GM23248 (cell line): ENCODE results near the gene ANKRD29. TPM values are rescaled to one million over a fixed set of nuclear protein-coding genes. Genes with fewer than 3 reads are reported as not detected.

Source experiments
- DNase-seq: peaks from one replicate; pipeline ENCODE4 v3.0.0-alpha.2; 2015
- H2AFZ ChIP-seq: fragments of 200-600 bp; sonication (generic); 2 replicates; pipeline ENCODE4 v1.6.1; 2016; ENCODE audit warnings: antibody characterized with exemption
- H3F3A ChIP-seq: fragments of 200-600 bp; sonication (generic); 2 replicates; pipeline ENCODE4 v1.6.1; 2016; ENCODE audit warnings: mild to moderate bottlenecking, antibody characterized with exemption, mixed run types; ENCODE audit not compliant: insufficient read depth
- H3K27ac ChIP-seq: fragments of 200-600 bp; sonication (generic); 2 replicates; pipeline ENCODE4 v1.5.1; 2016; ENCODE audit warnings: mild to moderate bottlenecking
- H3K27me3 ChIP-seq: fragments of 200-600 bp; sonication (generic); replicated peaks from 2 replicates; pipeline ENCODE4 v1.6.1; 2016; ENCODE audit warnings: mild to moderate bottlenecking; ENCODE audit not compliant: insufficient read depth
- H3K36me3 ChIP-seq: fragments of 200-600 bp; sonication (generic); 2 replicates; pipeline ENCODE4 v1.6.1; 2016; ENCODE audit warnings: low read depth, mild to moderate bottlenecking
- H3K4me1 ChIP-seq: fragments of 200-600 bp; sonication (generic); 2 replicates; pipeline ENCODE4 v1.6.1; 2016; ENCODE audit warnings: mild to moderate bottlenecking; ENCODE audit not compliant: insufficient read depth
- H3K4me2 ChIP-seq: fragments of 200-600 bp; sonication (generic); one replicate; pipeline ENCODE4 v1.6.1; 2016; ENCODE audit warnings: mild to moderate bottlenecking; ENCODE audit not compliant: unreplicated experiment
- H3K4me3 ChIP-seq: fragments of 200-600 bp; sonication (generic); 2 replicates; pipeline ENCODE4 v1.5.1; 2016; ENCODE audit warnings: mild to moderate bottlenecking
- H3K79me2 ChIP-seq: fragments of 200-600 bp; sonication (generic); 2 replicates; pipeline ENCODE4 v1.6.1; 2016; ENCODE audit warnings: mild to moderate bottlenecking; ENCODE audit not compliant: insufficient read depth
- H3K9ac ChIP-seq: fragments of 200-600 bp; sonication (generic); 2 replicates; pipeline ENCODE4 v1.6.1; 2016; ENCODE audit warnings: mild to moderate bottlenecking
- H3K9me2 ChIP-seq: fragments of 200-600 bp; sonication (generic); 2 replicates; pipeline ENCODE4 v1.6.1; 2016; ENCODE audit warnings: mixed run types, mild to moderate bottlenecking, moderate library complexity; ENCODE audit not compliant: insufficient read depth
- H3K9me3 ChIP-seq: fragments of 200-600 bp; sonication (generic); one replicate; pipeline ENCODE4 v1.6.1; 2017; ENCODE audit warnings: low read depth
- H4K20me1 ChIP-seq: fragments of 200-600 bp; sonication (generic); 2 replicates; pipeline ENCODE4 v1.6.0; 2016; ENCODE audit not compliant: insufficient read depth
- EZH2 ChIP-seq: fragments of 200-600 bp; sonication (generic); IDR thresholded peaks from 2 replicates; pipeline ENCODE4 v1.6.1; 2018; ENCODE audit warnings: antibody characterized with exemption, mild to moderate bottlenecking; ENCODE audit not compliant: insufficient read depth, poor library complexity, severe bottlenecking
- EZH2phosphoT487 ChIP-seq: fragments of 200-600 bp; sonication (generic); IDR thresholded peaks from 2 replicates; pipeline ENCODE4 v1.6.1; 2018; ENCODE audit warnings: antibody characterized with exemption, moderate library complexity, mild to moderate bottlenecking, low read depth; ENCODE audit not compliant: insufficient read depth
- WGBS, 2 experiments: methylation state at CpG; one replicate each; pipeline ENCODE4 v1.1.6; 2015 to 2017; ENCODE audit warnings: low lambda C conversion rate in 2 of 2, low coverage in 1 of 2; ENCODE audit errors: missing lambda C conversion rate in 2 of 2; 5-methylcytosine and 5-hydroxymethylcytosine counted together
- in situ Hi-C: fragments of 300-500 bp; cut with MboI; formaldehyde crosslinking; loops from 2 replicates; pipeline ENCODE4 v1.15.0; 2020
- polyA plus RNA-seq: library from polyadenylated mRNA; unstranded; fragments of >200 nt; fragmentation: Nextera tagmentation; extraction: Ambion mirVana; gene quantifications from 2 replicates; pipeline ENCODE4 v1.2.1, GENCODE V29; 2016
- total RNA-seq: library from RNA; depleted of rRNA; stranded (reverse); fragments of >200 nt; shearing (Covaris generic); gene quantifications from 2 replicates; pipeline ENCODE4 v1.2.3, GENCODE V29; 2014

ANKRD29 gene
- total and polyA plus RNA-seq, 2 experiments from 2014 or later: 8.0 to 9.2 TPM

GRCh38 chr18:23556145-23556780 lies 106.4 kb downstream of the ANKRD29 start:
- no peak overlapping the region for H3K27ac ChIP-seq
- H3K27me3 ChIP-seq: no peaks in the 10 kb centered on the region
- H3K4me1 ChIP-seq: no peaks in the 10 kb centered on the region
- no peaks in the 10 kb centered on the region for H4K20me1 ChIP-seq
- no peak overlapping the region for H3K4me3 ChIP-seq
- TF ChIP-seq EZH2phosphoT487 (no peak), EZH2 (no peak)
- H3K9me2 ChIP-seq: no peaks in the 10 kb centered on the region
- WGBS, 2 experiments: 97 to 100% methylated on average over 19 of the region's 19 CpGs
- H3K9me3 ChIP-seq: no peaks in the 10 kb centered on the region
- peaks cover 33% of the 10 kb centered on the region for H3K36me3 ChIP-seq
- no peaks in the 10 kb centered on the region for H3F3A ChIP-seq
- H3K9ac ChIP-seq: no peak overlapping the region
- no peak overlapping the region for H2AFZ ChIP-seq
- no peak overlapping the region for H3K4me2 ChIP-seq
- DNase-seq: no peak
- in situ Hi-C loops: no loop called here
- no peaks in the 10 kb centered on the region for H3K79me2 ChIP-seq

- no peak overlapping the region for H3K27ac ChIP-seq
- 91 to 98% methylated on average over 6 of the region's 6 CpGs for WGBS, 2 experiments
- in situ Hi-C loops: no loop called here
- H3K79me2 ChIP-seq: no peaks in the 10 kb centered on the region
- no peak overlapping the region for H3K9ac ChIP-seq
- no peaks in the 10 kb centered on the region for H3K4me1 ChIP-seq
- H2AFZ ChIP-seq: no peak overlapping the region
- no peak for DNase-seq
- H3K9me2 ChIP-seq: no peaks in the 10 kb centered on the region
- H3K4me2 ChIP-seq: no peak overlapping the region
- H3K36me3 ChIP-seq: peaks cover 34% of the 10 kb centered on the region
- no peaks in the 10 kb centered on the region for H3K9me3 ChIP-seq
- H3F3A ChIP-seq: peaks cover 2% of the 10 kb centered on the region; the same call in 1 of the 2 replicates
- H3K27me3 ChIP-seq: no peaks in the 10 kb centered on the region
- no peak overlapping the region for H3K4me3 ChIP-seq
- no peaks in the 10 kb centered on the region for H4K20me1 ChIP-seq
- TF ChIP-seq EZH2phosphoT487 (no peak), EZH2 (no peak)
Measured at GRCh38 chr18:23553887-23554286, 108.8 kb downstream of the ANKRD29 start.

- H3K9ac ChIP-seq: no peak overlapping the region
- peaks cover 31% of the 10 kb centered on the region for H3K36me3 ChIP-seq
- no peaks in the 10 kb centered on the region for H3K79me2 ChIP-seq
- H3K9me3 ChIP-seq: no peaks in the 10 kb centered on the region
- in situ Hi-C loops: no loop called here
- H2AFZ ChIP-seq: no peak overlapping the region
- TF ChIP-seq EZH2phosphoT487 (no peak), EZH2 (no peak)
- H3K4me3 ChIP-seq: no peak overlapping the region
- no peaks in the 10 kb centered on the region for H3K27me3 ChIP-seq
- no peak overlapping the region for H3K4me2 ChIP-seq
- H3K4me1 ChIP-seq: peaks cover 6% of the 10 kb centered on the region; the same call in 1 of the 2 replicates
- DNase-seq: no peak
- H4K20me1 ChIP-seq: no peaks in the 10 kb centered on the region
- WGBS, 2 experiments: 98 to 99% methylated on average over 11 of the region's 11 CpGs
- no peaks in the 10 kb centered on the region for H3K9me2 ChIP-seq
- H3K27ac ChIP-seq: no peak overlapping the region
- H3F3A ChIP-seq: peaks cover 14% of the 10 kb centered on the region
Measured at GRCh38 chr18:23552505-23552904, 110.2 kb downstream of the ANKRD29 start.

GRCh38 chr18:23551978-23552377 lies 110.7 kb downstream of the ANKRD29 start:
- H3K27me3 ChIP-seq: no peaks in the 10 kb centered on the region
- no peaks in the 10 kb centered on the region for H3K79me2 ChIP-seq
- H3K9ac ChIP-seq: no peak overlapping the region
- no peak overlapping the region for H3K4me3 ChIP-seq
- WGBS, 2 experiments: 92 to 95% methylated on average over 3 of the region's 3 CpGs
- peaks cover 6% of the 10 kb centered on the region; the same call in 1 of the 2 replicates for H3K4me1 ChIP-seq
- H3K9me2 ChIP-seq: no peaks in the 10 kb centered on the region
- no peak overlapping the region for H3K27ac ChIP-seq
- TF ChIP-seq EZH2phosphoT487: no peak
- no peak for TF ChIP-seq EZH2
- no peak overlapping the region for H2AFZ ChIP-seq
- H3K4me2 ChIP-seq: no peak overlapping the region
- no peak for DNase-seq
- H3F3A ChIP-seq: peaks cover 14% of the 10 kb centered on the region
- H3K36me3 ChIP-seq: peaks cover 27% of the 10 kb centered on the region
- no peaks in the 10 kb centered on the region for H4K20me1 ChIP-seq
- in situ Hi-C loops: no loop called here
- H3K9me3 ChIP-seq: no peaks in the 10 kb centered on the region
